WI38 (cell line): ENCODE measurements around the gene KLF17.

ENCODE experiments used
- H3K4me3 ChIP-seq: 2 replicates; pipeline ENCODE4 v1.5.1; 2011; ENCODE audit warnings: low read depth, mild to moderate bottlenecking, control low read depth, low read length
- CTCF ChIP-seq: IDR thresholded peaks from 2 replicates; pipeline ENCODE4 v1.5.1; 2012; ENCODE audit warnings: low read depth, mild to moderate bottlenecking, control low read depth, low read length

Gene KLF17

GRCh38 chr1:44151808-44152207 lies 33.2 kb downstream of the KLF17 start:
- no peak overlapping the region for H3K4me3 ChIP-seq
- no peak for TF ChIP-seq CTCF

DNA sequence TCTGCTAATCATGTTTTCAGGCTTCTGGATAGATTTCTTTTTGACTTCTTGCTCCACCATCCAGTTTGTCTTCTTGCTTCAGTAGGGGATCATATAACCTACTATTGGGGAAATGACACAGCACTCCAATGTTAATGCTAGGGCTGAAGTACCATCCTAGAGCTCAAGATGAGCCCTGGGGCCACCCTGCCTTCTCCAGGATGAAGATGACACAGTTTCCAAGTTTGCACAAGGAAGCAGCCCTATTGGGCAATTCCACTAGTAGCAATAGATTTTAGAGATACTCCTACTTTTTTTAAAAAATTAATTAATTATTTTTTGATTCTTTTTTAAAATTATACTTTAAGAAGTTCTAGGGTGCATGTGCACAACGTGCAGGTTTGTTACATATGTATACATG lies 34.1 kb downstream of the KLF17 start:
- TF ChIP-seq CTCF: no peak
- H3K4me3 ChIP-seq: no peak overlapping the region

DNA sequence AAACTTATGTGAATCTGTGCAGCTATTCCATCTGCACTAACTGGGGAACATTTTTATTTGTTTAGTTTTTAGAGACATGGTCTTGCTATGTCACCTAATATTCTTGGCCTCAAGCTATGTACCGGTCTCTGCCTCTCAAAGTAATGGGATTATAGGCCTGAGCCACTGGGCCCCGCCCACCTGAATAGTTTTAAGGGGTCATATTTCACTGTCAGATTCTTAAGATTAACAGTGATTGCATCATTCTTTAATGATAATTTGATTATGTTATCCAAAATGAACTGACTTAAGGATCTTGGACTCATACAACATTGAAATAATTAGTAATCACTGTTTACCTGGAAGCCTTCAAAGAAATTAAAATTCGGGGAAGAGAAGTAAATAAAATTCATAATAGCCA lies 35.4 kb downstream of the KLF17 start:
- TF ChIP-seq CTCF: no peak
- H3K4me3 ChIP-seq: no peak overlapping the region

- H3K4me3 ChIP-seq: no peak overlapping the region
- no peak for TF ChIP-seq CTCF
Observed at GRCh38 chr1:44157903-44158302, 39.3 kb downstream of the KLF17 start.

- no peak for TF ChIP-seq CTCF
- no peak overlapping the region for H3K4me3 ChIP-seq
Observed at GRCh38 chr1:44158871-44159270, 40.2 kb downstream of the KLF17 start.

- H3K4me3 ChIP-seq: no peak overlapping the region
- no peak for TF ChIP-seq CTCF
Observed at GRCh38 chr1:44161546-44161945, 42.9 kb downstream of the KLF17 start.

GRCh38 chr1:44168520-44169098 lies 50.0 kb downstream of the KLF17 start:
- no peak for TF ChIP-seq CTCF
- H3K4me3 ChIP-seq: no peak overlapping the region
